GM21529 (cell line): ENCODE data around the gene AKR1E2.

Experiments used
- ATAC-seq: cut with Tn5 transposase; IDR thresholded peaks from one replicate; pipeline ENCODE4 v1.9.1; 2021; ENCODE audit not compliant: unreplicated experiment

Gene AKR1E2

GRCh38 chr10:4843525-4844180, 17.6 kb downstream of the AKR1E2 start:
- no peak for ATAC-seq

GRCh38 chr10:4844864-4845263, 18.9 kb downstream of the AKR1E2 start:
- no peak for ATAC-seq

GRCh38 chr10:4845766-4846165, 19.8 kb downstream of the AKR1E2 start:
- no peak for ATAC-seq

- no peak for ATAC-seq
Measured at GRCh38 chr10:4846775-4847174, 20.8 kb downstream of the AKR1E2 start.

- no peak for ATAC-seq
Measured at GRCh38 chr10:4847561-4848355, 21.8 kb downstream of the AKR1E2 start.

- no peak for ATAC-seq
Measured at GRCh38 chr10:4848356-4849041, 22.5 kb downstream of the AKR1E2 start.

- no peak for ATAC-seq
Measured at GRCh38 chr10:4849042-4849402, 23.0 kb downstream of the AKR1E2 start.

GRCh38 chr10:4849555-4850242, 23.7 kb downstream of the AKR1E2 start:
- peak; percentile 91 for ATAC-seq

GRCh38 chr10:4850397-4850796, 24.4 kb downstream of the AKR1E2 start:
- ATAC-seq: no peak

GRCh38 chr10:4851176-4851575, 25.2 kb downstream of the AKR1E2 start:
- ATAC-seq: no peak

GRCh38 chr10:4851846-4852245, 25.8 kb downstream of the AKR1E2 start:
- no peak for ATAC-seq

- ATAC-seq: no peak
Measured at GRCh38 chr10:4865945-4866661, 40.1 kb downstream of the AKR1E2 start.

- ATAC-seq: no peak
Measured at GRCh38 chr10:4867109-4867519, 41.1 kb downstream of the AKR1E2 start.

GRCh38 chr10:4867520-4868356, 41.7 kb downstream of the AKR1E2 start:
- ATAC-seq: no peak

- ATAC-seq: no peak
Measured at GRCh38 chr10:4868357-4868657, 42.3 kb downstream of the AKR1E2 start.

- ATAC-seq: no peak
Measured at GRCh38 chr10:4882704-4883078, 56.7 kb downstream of the AKR1E2 start.

GRCh38 chr10:4883079-4883739, 57.2 kb downstream of the AKR1E2 start:
- ATAC-seq: no peak

GRCh38 chr10:4885162-4885561, 59.2 kb downstream of the AKR1E2 start:
- ATAC-seq: no peak

GRCh38 chr10:4887501-4887900, 61.5 kb downstream of the AKR1E2 start:
- no peak for ATAC-seq

GRCh38 chr10:4888236-4888635, 62.2 kb downstream of the AKR1E2 start:
- ATAC-seq: no peak
